LNCAP (cell line): ENCODE data around the gene FHIP1B.

Experiments used
- CTCF ChIP-seq: fragments of 450-650 bp; IDR thresholded peaks from 2 replicates; pipeline ENCODE4 v1.5.1; 2017; ENCODE audit warnings: mild to moderate bottlenecking

The FHIP1B gene

GRCh38 chr11:6199174-6199810, 35.1 kb downstream of the FHIP1B start, which contains the start of gene OR52W1:
Gene OR52W1, plus strand, starts transcription at chr11:6199224. Its CDS starts 0 bp downstream, at chr11:6199224.
- TF ChIP-seq CTCF = no peak

- TF ChIP-seq CTCF = no peak
Observed at GRCh38 chr11:6197466-6198200, 36.8 kb downstream of the FHIP1B start.

- no peak for TF ChIP-seq CTCF
Observed at GRCh38 chr11:6196396-6196795, 38.0 kb downstream of the FHIP1B start.

GRCh38 chr11:6194065-6194581, 40.3 kb downstream of the FHIP1B start:
- TF ChIP-seq CTCF = no peak

- TF ChIP-seq CTCF = no peak
Observed at GRCh38 chr11:6191742-6192141, 42.7 kb downstream of the FHIP1B start.

- TF ChIP-seq CTCF = no peak
Observed at GRCh38 chr11:6175440-6175839, 59.0 kb downstream of the FHIP1B start.

- no peak for TF ChIP-seq CTCF
Observed at GRCh38 chr11:6170226-6170625, 64.2 kb downstream of the FHIP1B start, which contains the start of gene OR52B2. Gene OR52B2, minus strand, starts transcription at chr11:6170326. Its CDS starts 0 bp downstream, at chr11:6170326.
